ENCODE data around the gene ACVR1.
"Not testable (repeated sequence)": the region's sequence is repeated elsewhere in the genome, so short reads cannot be mapped to it uniquely, and the experiment has no call there.

ACVR1 gene

DNA sequence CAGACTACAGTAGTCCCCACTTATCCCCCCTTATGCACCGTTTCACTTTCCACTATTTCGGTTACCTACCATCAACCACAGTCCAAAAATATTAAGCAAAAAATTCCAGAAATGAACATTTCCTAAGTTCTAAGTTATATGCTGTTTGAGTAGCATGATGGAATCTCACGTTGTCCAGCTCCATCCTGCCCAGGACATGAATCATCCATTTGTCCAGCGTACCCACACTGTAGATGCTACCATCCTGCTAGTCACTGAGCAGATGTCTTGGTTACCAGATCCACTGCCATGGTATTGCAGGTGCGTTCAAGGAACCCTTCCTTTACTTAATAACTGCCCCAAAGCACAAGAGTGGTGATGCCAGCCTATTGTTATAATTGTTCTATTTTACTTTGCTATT, 87.9 kb downstream of the ACVR1 start:
- DNase-seq = no peak

DNA sequence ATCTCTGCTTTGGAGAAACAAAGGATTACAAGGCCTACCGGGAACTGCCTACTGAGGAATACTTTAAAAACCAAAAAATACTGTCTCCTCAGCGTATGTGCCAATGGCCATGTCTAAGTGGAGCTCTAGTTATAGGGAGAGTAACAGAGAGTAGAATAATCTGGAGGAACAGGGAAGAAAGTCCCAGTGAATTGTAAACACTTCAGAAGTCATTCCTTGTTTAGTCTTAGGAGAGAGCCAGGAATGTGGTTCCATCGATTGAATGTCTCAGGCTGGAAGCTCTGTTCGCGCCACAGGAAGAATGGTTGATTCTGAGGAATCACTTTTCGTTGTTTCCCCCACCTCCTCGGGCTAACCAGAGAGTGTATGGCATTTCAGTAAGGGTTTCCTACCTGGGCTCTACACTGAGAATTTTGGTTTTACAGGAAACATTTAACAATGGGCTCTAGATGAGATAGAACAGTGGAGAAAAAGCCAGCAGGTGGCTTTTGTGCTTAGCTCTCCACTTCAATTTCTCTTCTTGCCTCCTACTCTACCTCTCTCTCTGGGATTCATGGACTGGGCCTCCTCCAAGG, 88.7 kb downstream of the ACVR1 start:
- DNase-seq = no peak

DNA sequence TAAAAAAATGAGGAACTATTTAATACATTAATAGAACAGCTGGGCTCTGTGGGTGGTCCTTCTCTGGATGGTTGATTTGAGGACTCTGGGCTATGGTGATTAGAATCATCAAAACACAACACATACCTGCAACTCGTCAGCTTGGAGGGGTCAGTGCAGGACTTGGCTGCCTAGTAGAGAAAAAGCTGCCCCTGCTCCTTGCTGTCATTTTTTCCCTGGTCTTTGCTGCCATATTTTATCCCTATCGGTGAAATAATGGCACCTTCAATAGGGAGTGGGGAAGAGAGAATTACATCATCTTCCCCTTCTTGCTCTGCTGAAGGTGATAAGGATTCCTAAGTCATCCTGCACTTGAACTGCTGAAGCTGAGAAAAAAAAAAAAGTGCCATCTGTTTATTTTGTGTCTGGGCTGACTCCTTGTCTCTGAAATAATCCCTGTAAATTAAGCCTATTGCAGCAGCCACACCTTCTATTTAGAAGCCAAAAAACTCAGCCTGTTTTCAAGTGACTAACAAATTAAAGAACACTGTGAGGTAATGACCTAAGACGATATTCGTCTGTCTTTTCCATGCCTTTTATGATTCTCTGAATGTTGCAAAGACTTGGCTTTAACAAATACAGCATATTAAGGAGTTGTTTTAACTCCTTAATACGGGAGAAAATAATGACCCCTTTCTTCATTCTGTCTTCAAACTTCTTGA, 89.3 kb downstream of the ACVR1 start:
- DNase-seq = no peak

DNA sequence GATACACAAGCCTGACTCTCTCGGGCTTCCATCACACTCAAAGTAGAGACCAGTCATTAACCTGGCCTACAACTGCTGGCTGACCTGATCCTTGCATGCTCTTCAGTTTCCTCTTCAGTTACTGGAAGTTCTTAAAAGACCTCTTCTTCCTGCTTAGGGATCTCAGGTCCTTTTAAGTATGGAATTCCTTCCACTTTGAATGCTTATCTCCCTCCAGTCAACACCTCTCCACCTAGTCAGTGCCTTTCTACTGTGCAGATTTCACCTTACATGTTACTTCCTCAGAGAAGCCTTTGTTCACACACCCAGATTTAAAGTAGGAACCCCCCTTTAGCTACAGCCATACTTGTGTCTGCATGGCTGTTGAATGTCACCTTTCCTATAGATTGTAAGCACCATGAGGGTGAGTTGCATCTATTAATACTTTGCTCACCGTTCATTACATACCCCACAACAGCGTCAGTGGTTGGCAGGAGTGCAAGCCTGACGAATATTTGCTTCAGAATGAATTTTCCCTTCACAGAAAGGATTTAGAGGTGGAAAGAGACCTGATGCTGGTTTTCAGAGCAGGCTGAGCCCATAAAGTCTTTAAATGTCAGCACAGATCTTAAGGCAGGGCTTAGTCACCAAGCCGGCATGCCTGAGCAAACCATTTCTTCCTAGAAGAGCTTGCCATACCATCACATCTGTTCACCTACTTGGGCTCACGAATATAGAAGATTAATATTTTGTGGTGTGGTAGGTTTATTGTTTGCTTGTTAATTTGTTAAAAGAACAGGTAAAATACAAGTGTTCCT, 90.1 kb downstream of the ACVR1 start:
- DNase-seq = no peak

DNA sequence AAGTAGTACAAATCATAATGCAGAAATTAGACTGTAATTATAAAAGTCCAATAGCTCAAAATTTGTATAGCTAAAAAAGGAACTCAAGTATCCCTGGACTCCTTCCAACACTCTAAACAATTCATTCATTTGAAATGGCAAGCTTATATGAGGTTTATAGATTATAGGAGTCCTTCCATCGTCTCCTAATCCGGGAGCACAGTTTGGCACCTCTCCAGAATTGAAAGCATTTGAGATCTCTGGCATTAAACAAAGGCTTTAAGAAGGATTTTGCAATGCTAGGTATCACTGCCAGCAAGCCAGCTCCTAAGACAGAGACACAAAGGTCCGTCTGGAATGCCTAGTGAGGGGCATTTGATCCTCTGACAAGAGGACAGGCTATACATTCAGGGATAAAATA, 90.9 kb downstream of the ACVR1 start:
- no peak for DNase-seq

DNA sequence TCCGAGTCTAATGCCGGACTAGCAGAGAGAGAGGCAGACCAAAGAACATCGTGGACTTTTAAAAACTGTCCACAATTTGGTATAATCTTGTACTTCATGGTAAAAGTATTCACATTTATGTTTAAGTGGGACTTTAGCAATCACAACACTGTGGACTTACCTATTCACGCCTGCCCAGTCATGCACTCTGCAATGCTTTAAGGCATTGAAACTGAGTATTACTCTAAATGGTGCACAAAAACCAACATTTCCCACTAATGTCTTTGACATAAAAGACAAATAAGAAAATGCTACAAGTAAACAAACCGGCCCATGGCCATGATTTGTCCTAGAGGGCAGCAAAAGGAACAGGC, 91.3 kb downstream of the ACVR1 start:
- DNase-seq = no peak

DNA sequence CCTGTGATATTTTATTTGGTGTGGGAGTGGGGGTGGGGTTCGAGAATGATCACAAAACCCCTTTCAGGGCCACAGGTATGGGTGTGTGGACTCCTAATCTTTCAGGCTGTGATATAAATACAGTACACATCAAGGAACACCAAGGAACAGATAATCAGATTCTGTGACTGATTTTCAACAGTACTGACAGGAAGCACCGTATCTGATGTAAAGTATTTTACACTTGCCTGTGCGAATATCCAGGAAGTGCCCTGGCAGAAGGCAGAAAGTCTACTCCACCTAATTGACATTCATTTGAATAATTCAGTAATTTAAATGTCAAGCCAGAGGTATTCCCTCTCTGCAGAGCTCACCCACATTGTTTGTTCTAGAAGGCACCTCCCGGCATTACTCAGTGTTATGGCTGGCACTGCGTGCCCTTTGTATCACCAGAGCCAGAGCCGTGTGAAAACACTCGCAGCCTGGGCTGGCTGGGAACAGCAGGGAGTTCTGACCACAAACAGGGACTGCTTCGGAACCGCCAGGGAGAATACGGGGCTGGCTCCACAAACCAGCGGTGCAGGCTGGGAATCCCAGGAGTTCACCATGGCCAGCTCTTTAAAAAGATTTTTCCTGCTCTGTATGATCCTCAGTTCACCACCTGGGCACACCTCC, 91.8 kb downstream of the ACVR1 start:
- DNase-seq = no peak

DNA sequence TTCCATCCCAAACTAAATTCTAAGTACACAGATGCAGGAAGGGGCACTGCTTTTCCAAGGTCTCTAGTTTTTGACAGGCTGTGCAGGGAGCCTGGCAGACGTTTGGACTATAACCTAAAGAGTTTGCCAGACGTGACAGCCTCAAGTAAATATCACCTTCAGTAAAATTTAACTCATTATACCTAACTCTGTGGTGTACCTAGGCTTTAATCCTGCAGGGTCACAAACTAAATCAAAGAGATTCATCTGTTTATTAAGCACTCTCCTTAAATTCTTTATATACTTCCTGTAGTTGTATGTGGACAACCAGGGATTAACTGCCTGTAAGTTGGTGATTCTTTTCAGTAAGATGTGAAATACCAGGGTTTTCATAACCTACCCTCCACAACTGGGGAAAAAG, 92.9 kb downstream of the ACVR1 start:
- no peak for DNase-seq

DNA sequence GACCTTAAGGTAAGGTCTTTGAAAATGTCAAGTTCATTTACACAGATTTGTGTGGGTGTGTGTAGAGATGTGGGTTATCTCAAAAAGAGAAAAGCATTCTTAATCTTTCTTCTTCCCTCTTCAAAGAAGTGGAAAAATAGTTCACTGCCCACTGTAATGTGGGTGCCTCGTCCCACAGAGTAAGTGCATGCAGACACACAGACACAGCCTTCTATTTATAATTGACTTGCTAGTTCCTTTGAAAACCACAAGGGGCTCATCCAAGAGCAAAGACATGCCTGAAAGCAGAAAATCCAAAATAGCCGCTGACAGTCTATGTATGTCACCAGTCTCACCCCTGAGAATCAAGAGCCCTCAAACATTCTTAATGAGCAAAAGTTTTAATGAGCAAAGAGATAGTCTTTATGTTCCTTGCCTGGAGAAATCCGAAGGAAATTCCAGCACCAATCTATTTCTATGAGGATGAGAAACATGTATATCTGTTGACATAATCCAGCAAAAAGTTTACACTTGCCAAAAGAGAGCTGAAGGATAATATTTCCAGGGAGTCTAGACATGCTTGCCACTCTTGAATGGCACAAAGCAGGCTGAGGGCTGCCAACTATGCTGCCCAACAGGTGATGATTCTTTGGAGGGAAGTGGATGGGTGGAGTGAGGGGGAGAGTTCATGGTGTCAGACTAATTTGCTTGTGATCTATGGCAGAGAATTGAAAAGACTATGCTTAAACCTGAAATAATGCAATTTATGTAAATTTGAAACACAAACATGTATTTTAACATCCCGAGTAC, 93.9 kb downstream of the ACVR1 start:
- DNase-seq = no peak

DNA sequence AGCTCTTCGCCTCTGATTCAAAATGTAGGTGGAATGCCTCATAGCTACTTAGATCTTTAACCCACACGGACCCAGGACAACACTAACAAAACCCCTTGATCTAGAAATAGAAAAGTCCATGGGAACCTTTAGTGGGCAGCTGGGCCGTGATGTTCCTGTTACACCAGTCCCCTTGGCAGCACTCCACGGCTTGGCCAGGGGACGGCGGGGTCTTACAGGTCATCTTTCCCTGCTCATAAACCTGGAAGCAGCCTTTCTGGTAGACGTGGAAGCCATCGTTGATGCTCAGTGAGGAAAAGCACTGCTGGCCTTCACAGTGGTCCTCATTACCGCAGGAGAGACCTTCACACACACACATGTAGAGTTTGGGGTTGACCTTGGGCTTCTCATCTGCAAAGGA, 95.9 kb downstream of the ACVR1 start:
- DNase-seq = no peak

DNA sequence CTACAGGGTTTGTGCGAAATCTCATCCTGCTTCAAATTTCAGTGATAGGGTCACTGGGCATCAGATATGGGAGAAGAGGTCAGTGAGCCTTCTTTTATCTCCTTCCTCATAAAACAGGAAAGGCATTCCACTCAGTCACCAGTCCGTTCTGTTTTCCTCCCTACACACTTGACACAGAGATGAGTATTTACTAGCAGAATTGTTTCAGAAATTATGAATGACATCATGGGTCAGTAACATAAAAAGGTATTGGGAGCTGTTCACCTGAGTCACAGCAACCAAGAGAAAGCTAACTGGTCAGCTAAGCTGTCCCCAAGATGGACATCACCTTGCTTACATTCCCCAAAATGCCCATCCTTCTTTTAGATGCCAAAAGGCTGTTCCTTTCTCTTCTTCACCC, 96.3 kb downstream of the ACVR1 start:
- no peak for DNase-seq

DNA sequence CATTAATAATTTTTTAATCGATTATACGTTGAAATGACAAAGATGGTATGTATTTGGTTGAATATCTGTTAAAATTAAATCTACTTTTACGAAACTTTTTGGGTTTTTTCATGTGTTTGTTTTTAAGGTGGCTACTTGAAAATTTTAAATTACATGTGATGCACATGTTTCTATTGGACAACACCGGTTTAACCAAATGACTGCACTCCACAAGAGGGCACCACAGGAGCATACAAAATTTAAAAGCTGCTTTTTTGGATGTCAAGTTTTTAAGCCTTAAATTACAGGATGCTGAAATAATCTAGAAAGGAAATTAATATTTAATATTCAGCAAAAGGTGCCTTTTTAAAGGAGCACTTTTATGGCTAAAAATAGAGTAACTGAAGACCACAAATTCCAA, 98.7 kb downstream of the ACVR1 start:
- peak in 3 of 4 experiments; percentile 2 to 33 (median 10) for DNase-seq

DNA sequence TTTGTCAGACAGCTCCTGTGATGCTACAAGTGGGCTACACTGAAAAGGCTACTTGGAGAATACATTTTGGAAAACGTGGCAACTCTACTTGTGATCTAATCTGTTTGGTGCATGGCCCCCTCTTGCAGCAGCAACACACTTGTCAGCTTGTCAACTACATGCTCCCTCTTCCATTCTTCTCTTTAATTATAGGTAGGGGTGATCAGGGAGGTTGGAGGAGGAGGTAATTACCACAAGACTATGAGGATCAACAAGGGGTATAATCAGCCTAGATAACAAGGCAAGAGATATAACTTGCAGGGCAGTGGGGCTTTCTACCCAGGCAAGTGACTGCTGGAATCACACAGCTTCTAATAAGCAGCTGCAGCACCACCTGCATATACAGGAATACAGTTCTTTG, 104.9 kb downstream of the ACVR1 start:
- DNase-seq = no peak

DNA sequence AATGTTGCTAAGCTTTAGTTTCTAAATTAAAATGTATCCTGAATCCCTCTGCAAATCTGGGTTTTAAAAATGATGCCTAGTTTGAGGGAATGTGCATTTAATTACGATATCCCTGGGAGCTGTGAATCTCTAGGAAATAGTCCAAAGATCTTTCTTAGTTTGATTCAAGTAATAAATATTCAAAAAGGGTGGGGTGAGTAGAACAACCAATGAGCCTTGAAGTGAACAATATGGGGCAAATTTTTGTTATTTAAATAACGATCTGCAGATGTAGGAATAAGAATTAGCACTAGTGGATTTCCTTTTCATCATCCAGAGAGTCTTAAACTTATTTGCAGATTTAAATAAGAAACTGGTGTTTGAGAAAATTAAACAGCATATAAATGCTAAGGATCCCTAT, 106.3 kb downstream of the ACVR1 start:
- no peak for DNase-seq

DNA sequence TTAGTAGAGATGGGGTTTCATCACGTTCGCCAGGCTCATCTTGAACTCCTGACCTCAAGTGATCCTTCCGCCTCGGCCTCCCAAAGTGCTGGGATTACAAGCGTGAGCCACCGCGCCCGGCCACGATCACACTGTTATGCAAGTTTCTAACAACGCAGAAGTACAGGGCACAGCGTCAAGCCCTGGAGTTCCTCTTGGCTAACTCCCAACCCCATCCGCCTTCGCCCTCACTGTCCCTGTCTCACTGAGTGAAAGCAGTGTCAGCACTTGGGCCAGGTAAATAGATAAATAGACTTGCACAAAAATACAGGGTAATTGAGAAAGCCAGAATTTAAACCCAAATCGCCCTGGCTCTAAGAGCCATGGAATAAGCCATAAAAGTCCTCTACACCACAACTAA, 111.7 kb downstream of the ACVR1 start:
- no peak for DNase-seq

DNA sequence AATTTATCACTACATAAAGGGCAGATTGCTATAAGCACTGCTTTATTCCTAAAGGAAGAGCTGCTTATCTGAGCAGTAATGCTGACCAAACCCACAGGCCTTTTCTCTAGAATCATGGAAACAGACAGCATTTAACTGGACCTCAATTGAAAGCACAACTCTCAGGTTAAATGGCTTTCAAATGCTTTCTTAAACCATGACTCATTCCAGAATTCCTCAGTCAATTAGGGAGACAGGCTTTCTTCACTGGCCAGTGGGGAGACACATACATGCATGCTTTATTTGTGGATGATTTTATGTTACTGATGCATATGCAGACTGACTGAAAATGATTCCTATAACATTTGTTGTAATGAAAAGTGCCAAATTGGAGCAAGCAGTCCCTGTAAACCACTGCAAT, 114.6 kb downstream of the ACVR1 start:
- DNase-seq = no peak

DNA sequence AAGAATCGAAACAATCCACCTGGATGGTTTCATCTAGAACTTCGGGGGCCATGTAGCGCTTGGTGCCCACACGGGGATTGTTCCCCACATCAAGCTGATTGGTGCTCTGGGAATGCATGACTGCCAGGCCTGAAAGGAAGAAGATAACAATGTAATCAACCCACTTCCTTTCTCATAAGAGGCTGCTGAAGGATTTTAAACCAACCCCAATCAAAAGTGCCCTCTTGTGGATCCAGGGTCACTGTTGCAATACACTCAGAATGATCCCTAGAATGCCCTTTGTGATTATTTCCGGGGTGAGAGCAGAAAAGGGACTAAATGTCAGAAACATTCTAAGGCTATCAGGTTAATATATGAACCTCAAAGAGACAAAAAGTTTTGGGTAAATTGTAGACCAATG, 115.2 kb downstream of the ACVR1 start:
- DNase-seq = no peak

DNA sequence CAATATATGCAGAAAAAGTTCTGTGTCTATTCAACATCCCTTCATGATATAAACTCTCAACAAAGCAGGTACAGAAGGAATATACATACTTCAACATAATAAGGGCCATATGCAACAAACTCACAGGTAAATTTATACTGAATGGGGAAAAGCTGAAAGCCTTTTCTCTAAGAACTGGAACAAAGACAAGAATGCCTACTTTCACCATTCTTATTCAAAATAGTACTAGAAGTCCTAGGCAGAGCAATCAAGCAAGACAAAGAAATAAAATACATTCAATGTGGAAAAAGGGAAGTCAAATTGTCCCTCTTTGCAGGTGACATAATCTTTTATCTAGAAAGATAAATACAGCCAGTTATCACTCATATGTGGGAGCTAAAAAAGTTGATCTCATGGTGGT, 116.3 kb downstream of the ACVR1 start:
- no peak for DNase-seq

DNA sequence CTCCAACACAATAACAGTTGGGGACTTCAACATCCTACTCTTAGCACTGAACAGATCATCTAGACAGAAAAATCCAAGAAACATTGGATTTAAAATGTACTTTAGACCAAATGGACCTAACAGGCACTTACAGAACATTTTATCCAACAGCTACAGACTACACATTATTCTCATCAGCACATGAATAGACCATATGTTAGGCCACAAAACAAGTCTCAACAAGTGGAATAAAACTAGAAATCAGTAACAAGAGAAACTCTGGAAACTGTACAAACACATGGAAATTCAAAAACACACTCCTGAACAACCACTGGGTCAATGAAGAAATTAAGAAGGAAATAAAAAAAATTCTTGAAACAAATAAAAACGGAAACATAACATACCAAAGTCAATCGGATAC, 117.5 kb downstream of the ACVR1 start:
- DNase-seq = no peak

DNA sequence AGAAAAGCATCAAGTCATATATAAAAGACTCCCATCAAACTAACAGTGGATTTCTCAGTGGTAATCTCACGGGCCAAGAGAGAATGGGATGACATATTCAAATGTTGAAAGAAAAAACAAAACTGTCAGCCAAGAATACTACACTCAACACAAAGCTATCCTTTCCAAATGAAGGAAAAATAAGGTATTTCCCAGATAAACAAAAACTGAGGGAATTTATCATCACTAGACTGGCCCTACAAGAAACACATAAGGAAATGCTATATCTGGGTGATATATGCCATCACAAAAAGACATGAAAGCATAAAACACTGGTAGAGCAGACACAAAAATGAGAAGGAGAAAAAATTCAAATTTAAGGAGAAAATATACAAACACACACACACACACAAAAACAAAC, 118.6 kb downstream of the ACVR1 start:
- no peak for DNase-seq

DNA sequence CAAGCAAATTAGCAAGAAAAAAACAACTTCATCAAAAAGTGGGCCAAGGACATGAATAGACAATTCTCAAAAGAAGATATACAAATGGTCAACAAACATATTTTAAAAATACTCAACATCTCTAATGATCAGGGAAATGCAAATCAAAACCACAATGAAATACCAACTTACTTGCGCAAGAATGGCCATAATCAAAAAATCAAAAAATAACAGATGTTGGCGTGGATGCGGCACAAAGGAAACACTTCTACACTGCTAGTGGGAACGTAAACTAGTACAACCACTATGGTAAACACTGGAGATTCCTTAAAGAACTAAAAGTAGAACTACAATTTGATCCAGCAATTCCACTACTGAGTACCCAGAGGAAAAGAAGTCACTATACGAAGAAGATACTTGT, 119.7 kb downstream of the ACVR1 start:
- not testable (repeated sequence) for DNase-seq

DNA sequence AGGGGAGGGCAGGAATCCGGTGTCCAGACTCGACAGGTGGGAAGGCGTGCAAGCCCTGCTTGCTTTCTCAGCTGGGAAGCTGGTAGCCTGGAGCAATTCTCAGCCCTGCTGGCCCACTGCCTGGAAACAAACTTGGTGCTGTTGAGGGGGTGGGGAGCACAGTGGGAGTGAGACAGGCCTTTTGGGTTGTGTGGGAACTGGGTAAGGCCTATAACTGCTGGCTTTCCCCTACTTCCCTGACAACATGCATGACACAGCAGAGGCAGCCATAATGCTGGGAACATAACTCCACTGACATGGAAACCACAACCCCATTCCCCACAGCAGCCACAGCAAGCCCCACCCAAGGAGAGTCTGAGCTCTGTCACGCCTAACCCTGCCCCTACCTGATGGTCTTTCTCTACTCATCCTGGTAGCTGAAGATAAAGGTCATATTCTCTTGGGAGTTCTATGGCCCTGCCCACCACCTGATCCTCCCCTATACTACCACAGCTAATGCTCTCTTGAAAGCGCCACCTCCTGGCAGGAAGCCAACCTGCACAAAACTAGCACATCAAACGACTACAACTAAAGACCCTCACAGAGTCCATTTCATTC, 124.6 kb downstream of the ACVR1 start:
- peak in 1 of 4 experiments; percentile 14 for DNase-seq

DNA sequence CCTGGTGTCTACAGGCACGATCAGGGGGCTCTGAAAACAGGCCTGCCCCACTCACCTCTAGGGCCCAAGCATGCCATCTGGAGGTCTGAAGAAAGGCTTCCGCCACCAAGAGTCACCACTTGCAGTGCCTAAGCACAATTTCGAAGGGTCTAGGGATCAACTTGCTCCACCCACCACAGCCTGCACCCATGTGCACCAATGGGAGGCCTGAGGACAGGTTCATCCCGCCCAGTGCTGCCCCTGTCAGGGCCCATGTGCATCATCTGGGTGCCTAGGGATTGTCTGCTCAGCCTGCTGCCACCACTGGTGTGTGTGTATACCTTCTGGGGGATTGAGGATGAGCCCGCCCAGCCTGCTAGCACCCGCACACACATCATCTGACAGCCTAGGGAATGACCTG, 126.4 kb downstream of the ACVR1 start:
- no peak for DNase-seq

Measured in activated naive CD4-positive, alpha-beta T cell (primary cell).